Left cardiac atrium (tissue), 4 donors: ENCODE results near the gene NLGN1. TPM values are rescaled to one million over a fixed set of nuclear protein-coding genes. Genes with fewer than 3 reads are reported as not detected.
"Not testable (repeated sequence)": the region's sequence is repeated elsewhere in the genome, so short reads cannot be mapped to it uniquely, and the experiment has no call there.

Experiments used
- ATAC-seq, 2 donors: fragments of 200-7000 bp; cut with Tn5 transposase; one replicate each; pipeline ENCODE4 v1.9.1; 2020; ENCODE audit warnings: mild to moderate bottlenecking in 2 of 2, moderate library complexity in 2 of 2
- DNase-seq: peaks from one replicate; pipeline ENCODE4 v3.0.0-alpha.2; 2020
- intact Hi-C, 2 donors: fragments of 100-400 bp; cut with DNase I; formaldehyde crosslinking; loops; one replicate each; pipeline versions ENCODE4 v1.14.1 to v1.15.1; 2022 to 2023
- total RNA-seq, 2 donors: library from RNA; stranded (reverse); fragmentation: NEBNext Ultra II Directional; extraction: Animal tissue kit (Norgen Biotek cat#: 25700); gene quantifications; one replicate each; pipeline ENCODE4 v1.2.1, GENCODE V29; 2021
- donor health status: DM: no; HTN: yes; CAD: no.
- donor health status: DM: no; HTN: yes; CAD: no; lungs with severe emphysema.
- donor health status: DM: yes; HTN: yes; CAD: no.
- donor health status: Dilated cardiomyopathy.

The NLGN1 gene
- total RNA-seq, 2 donors from 2014 or later, result 2.2 to 2.5 TPM

DNA sequence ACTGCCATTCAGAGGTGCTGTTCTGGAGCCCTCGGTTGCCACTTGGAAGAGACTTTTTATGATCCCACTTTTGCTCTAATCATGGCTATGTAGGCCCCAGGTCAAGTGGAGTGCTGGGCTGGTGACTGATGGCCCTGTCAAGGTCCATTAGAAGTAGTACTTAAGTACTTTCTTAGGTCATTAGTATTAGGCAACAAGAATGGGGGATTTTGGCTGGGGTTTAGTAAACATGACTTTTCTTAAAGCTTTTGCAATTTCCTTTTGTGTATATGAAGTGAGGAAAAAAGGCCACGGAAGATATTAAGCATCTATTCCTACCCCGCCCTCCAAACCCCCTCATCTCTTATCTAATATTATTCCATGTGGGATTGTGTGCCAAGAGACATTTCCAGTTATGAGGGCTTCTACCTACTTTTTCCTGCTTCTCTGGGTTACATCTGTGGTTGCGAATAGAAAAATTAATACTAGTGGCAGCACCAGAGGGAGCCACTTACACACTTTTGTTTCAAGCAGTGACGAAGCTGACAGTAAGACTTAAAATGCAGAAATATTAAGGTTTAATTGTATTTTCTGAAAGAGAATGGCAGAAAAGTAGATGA lies 13.9 kb downstream of the NLGN1 start:
- peak; percentile 50 to 56 for ATAC-seq
- intact Hi-C loops, result loop anchor here in 1 of 2 donors (2.0 kb wide), 1 partner anchor 141 kb away; no protein-coding TSS in a partner anchor

DNA sequence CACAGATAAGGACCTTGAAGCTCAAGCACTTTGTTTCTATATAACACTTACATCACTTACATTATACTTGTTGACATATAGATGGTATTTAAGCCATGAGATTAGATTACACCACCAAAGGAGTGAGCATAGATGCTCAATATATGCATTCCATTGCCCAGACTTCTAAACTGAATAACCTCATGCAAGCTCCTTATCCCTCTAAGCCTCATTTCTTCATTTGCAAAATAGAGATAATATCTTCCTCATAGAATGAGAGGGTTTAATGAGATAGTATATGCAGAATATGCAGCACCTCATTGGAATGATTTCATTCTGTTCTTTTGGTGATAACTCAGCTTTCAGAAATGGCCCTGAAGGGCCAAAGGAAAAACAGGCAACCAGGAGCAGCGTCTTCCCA lies 18.5 kb downstream of the NLGN1 start:
- ATAC-seq, result no peak
- intact Hi-C loops, result no loop called here

More for the DNA sequence above, 13.9 kb downstream of the NLGN1 start:
- DNase-seq, result no peak

DNA sequence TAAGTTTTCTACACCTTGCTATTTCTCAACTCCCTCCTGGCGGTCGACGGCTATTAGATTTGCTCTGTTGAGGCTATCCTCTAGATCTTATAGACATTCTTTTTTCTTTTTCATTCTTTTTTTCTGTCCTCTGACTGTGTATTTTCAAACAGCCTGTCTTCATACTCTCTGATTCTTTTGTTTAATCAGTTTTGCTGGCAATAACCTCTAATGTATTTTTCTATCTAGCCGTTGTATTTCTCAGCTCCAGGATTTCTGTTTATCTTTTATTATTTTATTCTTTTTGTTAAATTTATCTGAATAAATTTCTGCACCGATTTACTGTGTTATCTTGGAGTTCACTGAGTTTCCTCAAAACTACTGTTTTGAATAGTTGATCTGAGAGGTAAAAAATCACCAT lies 31.5 kb downstream of the NLGN1 start:
- ATAC-seq, result no peak
- DNase-seq, result no peak
- intact Hi-C loops, result no loop called here

More for the DNA sequence above, 18.5 kb downstream of the NLGN1 start:
- DNase-seq, result no peak

DNA sequence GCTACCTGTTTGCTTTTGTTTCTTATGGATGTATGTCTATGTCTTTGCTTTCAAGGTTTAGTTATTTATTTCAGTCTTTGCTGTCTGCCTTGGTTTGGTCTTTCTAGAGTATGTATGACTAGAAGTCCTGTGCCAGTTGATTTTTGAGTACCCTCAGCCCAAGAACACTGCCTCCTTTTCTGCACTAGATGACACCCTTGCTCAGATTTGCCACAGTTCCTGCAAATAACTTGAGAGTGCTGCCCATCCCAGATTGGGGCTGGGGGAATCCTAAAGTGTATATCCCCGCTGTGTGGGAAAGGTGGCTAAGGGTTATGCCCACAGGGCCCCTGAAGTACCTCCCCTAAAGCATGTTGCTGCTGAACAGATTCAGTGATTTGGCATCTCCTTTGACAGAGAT lies 32.0 kb downstream of the NLGN1 start:
- no peak for DNase-seq
- intact Hi-C loops, result no loop called here
- ATAC-seq, result no peak

DNA sequence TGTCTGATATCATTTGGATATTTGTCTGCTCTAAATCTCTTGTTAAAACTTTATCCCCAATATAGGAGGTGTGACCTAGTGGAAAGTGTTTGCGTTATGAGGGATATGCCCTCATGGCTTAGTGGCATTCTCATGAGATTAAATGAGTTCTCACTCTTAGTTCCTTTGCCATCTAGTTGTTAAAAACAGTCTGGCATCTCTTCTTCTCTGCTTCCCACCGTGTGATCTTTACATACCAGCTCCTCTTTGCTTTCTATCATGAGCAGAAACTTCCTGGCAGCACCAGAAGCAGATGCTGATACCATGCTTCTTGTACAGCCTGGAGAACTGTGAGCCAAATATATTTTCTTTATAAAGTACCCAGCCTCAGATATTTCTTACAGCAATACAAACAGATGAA lies 33.0 kb downstream of the NLGN1 start:
- intact Hi-C loops, result no loop called here
- DNase-seq (no peak), ATAC-seq (no peak)

GRCh38 chr3:173439004-173439403 lies 41.5 kb downstream of the NLGN1 start:
- intact Hi-C loops, result no loop called here
- ATAC-seq, result no peak
- DNase-seq, result no peak

GRCh38 chr3:173440514-173440913 lies 43.0 kb downstream of the NLGN1 start:
- intact Hi-C loops, result no loop called here
- DNase-seq, result no peak
- ATAC-seq, result no peak

- ATAC-seq, DNase-seq, intact Hi-C loops: not testable (repeated sequence)
Observed at GRCh38 chr3:173451561-173451960, 54.0 kb downstream of the NLGN1 start.

DNA sequence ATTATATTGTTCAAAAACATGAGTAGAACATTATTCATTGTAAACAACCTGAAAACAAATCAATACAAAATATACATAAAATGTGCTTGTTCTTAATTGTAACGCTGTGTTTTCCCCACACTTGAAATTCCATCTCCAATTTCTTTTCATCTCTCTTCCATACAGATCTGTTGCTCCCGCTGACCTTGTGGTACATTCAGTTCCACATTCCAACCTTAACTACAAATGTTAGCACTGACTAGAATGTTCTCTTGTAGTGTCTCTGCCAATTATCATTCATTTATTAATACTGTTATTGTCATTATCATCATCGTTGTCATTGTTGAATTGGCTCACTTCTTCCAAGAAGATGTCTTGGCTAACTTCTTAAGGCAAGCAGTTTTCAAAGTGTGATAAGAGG lies 65.7 kb downstream of the NLGN1 start:
- DNase-seq (no peak), ATAC-seq (no peak)
- intact Hi-C loops, result no loop called here

DNA sequence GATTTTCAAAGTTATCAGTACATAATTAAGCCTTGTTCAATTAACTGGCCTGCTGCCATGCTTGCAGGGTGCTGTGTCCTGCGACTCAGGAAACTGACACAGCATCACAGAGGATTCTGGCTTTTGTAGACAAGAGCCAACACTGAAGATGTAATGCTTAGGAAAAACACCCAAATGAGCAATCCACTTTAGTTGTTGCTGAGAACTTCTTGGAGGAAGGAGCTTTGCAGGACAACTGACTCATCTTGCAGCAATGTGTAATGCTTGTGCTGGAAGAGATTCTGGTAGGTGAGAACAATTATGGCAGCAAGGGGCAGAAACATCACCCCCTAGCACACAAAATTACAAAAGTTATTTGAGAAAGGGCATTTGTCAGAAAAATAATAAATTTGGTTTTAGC lies 67.6 kb downstream of the NLGN1 start:
- intact Hi-C loops, result no loop called here
- ATAC-seq, result no peak
- no peak for DNase-seq

- ATAC-seq (no peak), DNase-seq (no peak)
- intact Hi-C loops, result no loop called here
Observed at GRCh38 chr3:173465898-173466678, 68.5 kb downstream of the NLGN1 start.

GRCh38 chr3:173467501-173467900 lies 70.0 kb downstream of the NLGN1 start:
- DNase-seq (no peak), ATAC-seq (no peak)
- intact Hi-C loops, result no loop called here

- ATAC-seq, result no peak
Observed at GRCh38 chr3:173473237-173473636, 75.7 kb downstream of the NLGN1 start.

DNA sequence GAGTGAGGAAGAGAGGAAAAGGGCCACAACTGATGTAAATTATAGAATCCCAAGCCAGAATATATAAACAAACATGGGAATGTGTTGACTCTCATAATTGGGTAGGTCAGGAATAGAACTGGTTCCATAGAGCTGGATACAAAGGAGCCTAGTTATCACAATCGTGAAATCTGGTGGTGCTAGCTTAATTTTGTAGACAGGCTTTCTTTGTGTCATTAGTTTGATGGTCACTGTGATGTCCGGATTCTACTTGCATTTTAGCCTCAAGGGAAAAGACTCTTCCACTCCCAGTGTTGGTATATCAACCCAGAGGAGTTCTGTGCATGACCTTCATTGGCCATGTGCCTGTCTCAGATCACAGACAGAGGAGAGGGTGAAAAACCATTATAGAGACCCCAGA lies 81.8 kb downstream of the NLGN1 start:
- intact Hi-C loops, result no loop called here
- DNase-seq, result no peak
- no peak for ATAC-seq

More at GRCh38 chr3:173473237-173473636, 75.7 kb downstream of the NLGN1 start:
- intact Hi-C loops, result no loop called here
- no peak for DNase-seq

GRCh38 chr3:173501931-173502489 lies 104.5 kb downstream of the NLGN1 start:
- DNase-seq, result no peak
- ATAC-seq, result no peak
- intact Hi-C loops, result no loop called here

GRCh38 chr3:173502983-173503568 lies 105.5 kb downstream of the NLGN1 start:
- ATAC-seq (no peak), DNase-seq (no peak)
- intact Hi-C loops, result no loop called here

DNA sequence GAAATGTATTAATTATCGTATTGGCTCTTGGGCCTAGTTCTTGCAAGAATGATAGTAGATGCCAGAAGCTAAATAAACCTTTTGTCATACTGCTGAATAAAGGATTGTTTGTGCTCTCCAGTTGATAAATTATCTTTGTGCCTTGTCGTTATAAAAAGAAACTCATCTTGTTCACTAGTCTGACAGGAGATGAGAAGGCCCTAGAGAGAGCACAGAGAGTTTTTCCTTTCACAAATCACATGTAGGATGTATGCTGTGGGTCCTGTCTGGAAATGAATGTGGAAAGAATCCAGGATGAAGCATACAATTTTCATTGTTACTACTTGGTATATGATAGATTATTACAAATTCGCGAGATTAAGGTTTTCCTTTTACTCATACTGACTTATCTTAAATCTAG lies 113.0 kb downstream of the NLGN1 start:
- DNase-seq, result no peak
- intact Hi-C loops, result no loop called here
- ATAC-seq, result no peak

GRCh38 chr3:173513123-173513522 lies 115.6 kb downstream of the NLGN1 start:
- ATAC-seq, result no peak
- intact Hi-C loops, result no loop called here
- no peak for DNase-seq

DNA sequence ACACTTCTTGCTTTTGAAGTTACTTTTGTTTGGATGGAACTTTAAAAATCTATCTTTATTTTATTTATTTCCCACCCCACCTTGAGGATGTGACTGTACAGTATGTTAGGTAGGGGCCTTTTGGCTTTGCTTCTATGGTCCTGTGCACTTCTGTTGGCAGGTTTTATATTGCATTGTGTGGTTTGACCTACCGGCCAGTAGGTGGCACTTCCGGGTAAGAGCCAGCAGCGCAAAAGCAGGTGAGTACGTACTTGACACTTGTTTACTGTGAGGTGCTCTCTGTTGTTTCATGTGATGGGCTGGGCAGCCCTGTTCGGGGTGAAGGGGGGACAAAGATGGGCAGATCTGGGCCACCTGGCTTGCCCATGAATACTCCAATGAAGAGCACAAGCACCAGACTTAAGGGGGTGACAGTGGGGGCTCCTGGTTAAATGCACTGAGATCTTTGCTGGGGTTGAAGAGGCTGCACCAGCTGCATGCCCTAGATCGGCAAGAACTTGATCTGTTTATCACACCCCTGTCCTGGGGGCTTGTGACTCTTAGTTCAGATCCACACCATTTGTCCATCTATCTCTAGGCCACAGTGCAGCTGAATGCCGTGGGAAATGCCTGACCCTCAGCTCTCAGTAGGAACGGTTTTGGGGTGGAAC lies 131.6 kb downstream of the NLGN1 start:
- intact Hi-C loops, result no loop called here
- no peak for ATAC-seq

DNA sequence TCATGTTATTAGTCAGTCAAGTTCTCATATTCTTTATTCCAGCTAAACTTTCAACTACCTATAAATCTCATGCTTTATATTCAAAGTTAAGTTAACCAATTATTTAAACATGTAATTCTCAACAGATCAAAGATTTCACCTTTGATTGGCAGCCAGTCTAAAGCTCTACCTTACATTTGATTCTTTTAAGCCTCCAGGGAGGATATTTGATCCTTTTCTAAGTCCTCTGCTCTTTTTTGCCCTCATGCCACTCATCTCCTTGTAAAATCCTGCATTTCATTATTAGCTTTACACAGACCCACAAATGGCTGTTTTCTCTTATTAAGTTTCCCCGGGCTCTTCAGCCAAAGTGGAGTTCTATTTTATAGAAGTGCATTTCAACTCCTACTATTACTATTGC lies 134.1 kb downstream of the NLGN1 start:
- DNase-seq, result no peak
- intact Hi-C loops, result no loop called here
- ATAC-seq, result no peak

More for the DNA sequence above, 131.6 kb downstream of the NLGN1 start:
- no peak for DNase-seq
